Measurements from ENCODE around the gene ZNHIT2. TPM values are rescaled to one million over a fixed set of nuclear protein-coding genes. Genes with fewer than 3 reads are reported as not detected.

The ZNHIT2 gene
- total and polyA plus RNA-seq, 2 of the 13 experiments (the other 11 are each of a cell fraction or from before 2014, with no cell fraction given) = 1.1 to 6.5 TPM

DNA sequence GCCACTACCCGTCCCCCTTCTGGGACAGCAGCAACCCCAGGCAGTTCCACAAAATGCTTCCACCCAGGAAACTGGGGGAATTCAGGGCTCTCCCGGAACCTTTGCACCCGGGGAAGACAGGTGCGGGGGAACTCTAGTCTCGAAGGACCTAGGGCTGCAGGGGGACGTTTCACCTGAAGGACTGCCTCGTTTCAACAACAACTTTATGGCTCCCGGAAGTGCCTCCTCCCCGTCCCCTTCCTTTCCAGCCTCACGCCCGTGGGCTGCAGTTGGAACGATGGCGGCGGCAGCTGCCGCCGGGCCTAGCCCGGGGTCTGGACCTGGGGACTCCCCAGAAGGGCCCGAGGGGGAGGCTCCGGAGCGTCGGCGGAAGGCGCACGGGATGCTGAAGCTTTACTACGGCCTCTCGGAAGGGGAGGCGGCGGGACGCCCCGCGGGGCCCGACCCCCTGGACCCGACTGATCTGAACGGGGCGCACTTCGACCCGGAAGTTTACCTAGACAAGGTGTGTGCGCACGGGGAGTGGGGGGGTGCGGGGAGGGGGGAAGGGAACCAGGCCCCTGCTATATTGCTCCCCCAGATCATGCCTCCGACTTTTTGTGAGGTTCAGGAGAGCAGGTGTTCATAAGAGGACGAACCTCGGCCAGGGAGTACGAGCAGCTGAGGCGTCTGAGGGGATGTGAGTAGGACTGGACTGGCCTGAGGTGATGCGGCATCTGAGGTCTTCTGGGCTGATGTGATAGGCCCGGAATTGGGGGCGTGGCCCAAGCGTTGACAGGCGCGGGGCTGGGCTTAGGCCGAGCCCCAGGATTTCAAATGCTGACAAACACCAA is 21.3 kb downstream of the ZNHIT2 start, which contains the start of gene VPS51 (continued):
- TF ChIP-seq TFDP1 (CRISPR knock-in tag; IDR thresholded peaks at IDR 0.05; ENCODE audit: borderline replicate concordance) = peak; percentile 72; the same call in 1 of the 2 replicates
- TF ChIP-seq HOXA9 (CRISPR knock-in tag; IDR thresholded peaks at IDR 0.05; ENCODE audit: borderline replicate concordance) = no peak
- peak; percentile 92 for TF ChIP-seq DMAP1 (CRISPR knock-in tag; IDR thresholded peaks at IDR 0.05)
- TF ChIP-seq ZMYM4 (CRISPR knock-in tag; IDR thresholded peaks at IDR 0.05) = 0 out of 2 replicates have a peak, but pooled peaks have one; percentile 40
- no peak for TF ChIP-seq ZNF230 (CRISPR knock-in tag; IDR thresholded peaks at IDR 0.05)
- TF ChIP-seq IRF1 (CRISPR knock-in tag; IDR thresholded peaks at IDR 0.05; ENCODE audit: low read depth) = no peak
- peak; percentile 25; the same call in 1 of the 2 replicates for TF ChIP-seq ZNF784 (CRISPR knock-in tag; IDR thresholded peaks at IDR 0.05; ENCODE audit: borderline replicate concordance)
- TF ChIP-seq WIZ (CRISPR knock-in tag; IDR thresholded peaks at IDR 0.05) = no peak
- no peak for TF ChIP-seq CENPX (CRISPR knock-in tag; IDR thresholded peaks at IDR 0.05)
- no peak for TF ChIP-seq JARID2 (CRISPR knock-in tag; IDR thresholded peaks at IDR 0.05; ENCODE audit: insufficient replicate concordance)
- 0 out of 2 replicates have a peak, but pooled peaks have one; percentile 69 for TF ChIP-seq U2AF2 (IDR thresholded peaks at IDR 0.05; ENCODE audit: low read depth, low read length)
- peak; percentile 59; the same call in 1 of the 2 replicates for TF ChIP-seq NFRKB (IDR thresholded peaks at IDR 0.05)
- TF ChIP-seq TMF1 (CRISPR knock-in tag; IDR thresholded peaks at IDR 0.05; ENCODE audit: low read depth) = no peak
- TF ChIP-seq GPN1 (CRISPR knock-in tag; IDR thresholded peaks at IDR 0.05; ENCODE audit: borderline replicate concordance) = no peak
- TF ChIP-seq, protein P1, sequence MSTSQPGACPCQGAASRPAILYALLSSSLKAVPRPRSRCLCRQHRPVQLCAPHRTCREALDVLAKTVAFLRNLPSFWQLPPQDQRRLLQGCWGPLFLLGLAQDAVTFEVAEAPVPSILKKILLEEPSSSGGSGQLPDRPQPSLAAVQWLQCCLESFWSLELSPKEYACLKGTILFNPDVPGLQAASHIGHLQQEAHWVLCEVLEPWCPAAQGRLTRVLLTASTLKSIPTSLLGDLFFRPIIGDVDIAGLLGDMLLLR (CRISPR knock-in tag; IDR thresholded peaks at IDR 0.05) = no peak
- TF ChIP-seq GZF1 (CRISPR knock-in tag; IDR thresholded peaks at IDR 0.05) = no peak
- TF ChIP-seq ZNF691 (CRISPR knock-in tag; IDR thresholded peaks at IDR 0.05; ENCODE audit: borderline replicate concordance, low read depth) = peak; percentile 79; the same call in 1 of the 2 replicates
- TF ChIP-seq ZNF34 (CRISPR knock-in tag; IDR thresholded peaks at IDR 0.05; ENCODE audit: borderline replicate concordance) = no peak; the same call in 1 of the 2 replicates
- TF ChIP-seq, protein P2, sequence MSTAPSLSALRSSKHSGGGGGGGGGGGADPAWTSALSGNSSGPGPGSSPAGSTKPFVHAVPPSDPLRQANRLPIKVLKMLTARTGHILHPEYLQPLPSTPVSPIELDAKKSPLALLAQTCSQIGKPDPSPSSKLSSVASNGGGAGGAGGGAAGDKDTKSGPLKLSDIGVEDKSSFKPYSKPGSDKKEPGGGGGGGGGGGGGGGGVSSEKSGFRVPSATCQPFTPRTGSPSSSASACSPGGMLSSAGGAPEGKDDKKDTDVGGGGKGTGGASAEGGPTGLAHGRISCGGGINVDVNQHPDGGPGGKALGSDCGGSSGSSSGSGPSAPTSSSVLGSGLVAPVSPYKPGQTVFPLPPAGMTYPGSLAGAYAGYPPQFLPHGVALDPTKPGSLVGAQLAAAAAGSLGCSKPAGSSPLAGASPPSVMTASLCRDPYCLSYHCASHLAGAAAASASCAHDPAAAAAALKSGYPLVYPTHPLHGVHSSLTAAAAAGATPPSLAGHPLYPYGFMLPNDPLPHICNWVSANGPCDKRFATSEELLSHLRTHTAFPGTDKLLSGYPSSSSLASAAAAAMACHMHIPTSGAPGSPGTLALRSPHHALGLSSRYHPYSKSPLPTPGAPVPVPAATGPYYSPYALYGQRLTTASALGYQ (CRISPR knock-in tag; IDR thresholded peaks at IDR 0.05) = peak; percentile 65
- TF ChIP-seq ZNF124 (CRISPR knock-in tag; IDR thresholded peaks at IDR 0.05) = peak; percentile 83; the same call in 1 of the 2 replicates
- TF ChIP-seq ZNF670 (CRISPR knock-in tag; IDR thresholded peaks at IDR 0.05; ENCODE audit: borderline replicate concordance) = peak; percentile 96
- peak; percentile 84 for TF ChIP-seq ZIK1 (CRISPR knock-in tag; IDR thresholded peaks at IDR 0.05; ENCODE audit: borderline replicate concordance, low read depth)
